NCI-H774 (cell line): ENCODE measurements around the gene OLIG2.

Source experiments
- DNase-seq: peaks from one replicate; lab custom pipeline; 2025; lab: John Stamatoyannopoulos, UW

The OLIG2 gene

GRCh38 chr21:33064623-33065390 lies 39.1 kb downstream of the OLIG2 start:
- DNase-seq = no peak

DNA sequence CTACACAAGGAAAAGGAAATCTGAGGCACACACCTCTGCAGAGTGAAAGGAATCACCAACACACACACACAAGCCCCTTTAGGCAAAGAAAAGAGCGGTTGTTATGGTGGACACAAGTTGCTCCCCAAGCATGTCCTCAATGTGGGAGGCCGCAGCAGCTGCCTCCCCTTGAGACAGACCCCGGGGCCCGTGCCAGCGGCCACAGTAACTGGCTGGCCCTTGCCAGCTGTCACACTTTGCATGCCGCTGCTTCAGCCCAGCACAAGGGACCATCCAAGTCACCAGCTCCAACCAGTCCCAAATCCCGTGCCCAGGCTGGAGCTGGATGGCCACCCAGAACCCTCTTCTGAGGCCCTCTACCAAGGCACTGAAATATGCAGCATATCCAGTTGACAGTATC lies 41.3 kb downstream of the OLIG2 start:
- DNase-seq = no peak

DNA sequence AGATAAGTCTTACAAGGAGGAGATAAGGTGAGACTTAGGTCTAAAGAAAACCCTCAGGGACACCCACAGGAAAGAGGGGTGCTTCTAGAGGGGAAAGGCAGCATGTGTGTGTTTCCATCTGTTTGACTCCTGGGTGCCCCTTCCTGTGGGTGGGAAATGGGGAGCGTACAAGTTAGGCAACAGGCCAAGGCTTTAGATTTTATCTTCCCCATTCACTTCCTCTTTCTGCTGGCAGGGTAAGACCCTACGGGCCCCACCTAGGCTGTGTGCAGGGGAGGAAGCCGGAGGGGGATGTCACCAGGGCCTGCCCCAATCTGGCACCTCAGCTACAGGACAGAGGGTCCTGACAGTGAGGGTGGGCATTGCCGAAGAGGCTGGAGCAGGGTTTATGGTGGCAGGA lies 41.7 kb downstream of the OLIG2 start:
- DNase-seq = no peak

- no peak for DNase-seq
Observed at GRCh38 chr21:33069243-33069642, 43.5 kb downstream of the OLIG2 start.

DNA sequence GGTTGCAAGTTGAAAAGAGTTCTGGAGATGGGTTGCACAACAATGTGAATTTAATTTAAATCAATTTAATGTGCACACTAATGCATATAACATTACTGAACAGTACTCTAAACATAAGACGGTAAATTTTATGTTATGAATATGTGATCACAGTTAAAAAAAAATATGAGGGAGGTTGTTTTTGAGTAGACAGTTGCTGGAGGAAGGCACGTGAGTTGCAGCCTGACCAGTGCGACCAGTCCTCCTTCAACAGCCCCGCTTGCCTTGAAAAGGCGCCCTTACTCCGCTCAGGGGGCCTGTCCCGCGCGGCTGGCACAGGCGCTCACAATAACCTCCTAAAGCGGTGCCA lies 43.9 kb downstream of the OLIG2 start:
- DNase-seq = no peak

DNA sequence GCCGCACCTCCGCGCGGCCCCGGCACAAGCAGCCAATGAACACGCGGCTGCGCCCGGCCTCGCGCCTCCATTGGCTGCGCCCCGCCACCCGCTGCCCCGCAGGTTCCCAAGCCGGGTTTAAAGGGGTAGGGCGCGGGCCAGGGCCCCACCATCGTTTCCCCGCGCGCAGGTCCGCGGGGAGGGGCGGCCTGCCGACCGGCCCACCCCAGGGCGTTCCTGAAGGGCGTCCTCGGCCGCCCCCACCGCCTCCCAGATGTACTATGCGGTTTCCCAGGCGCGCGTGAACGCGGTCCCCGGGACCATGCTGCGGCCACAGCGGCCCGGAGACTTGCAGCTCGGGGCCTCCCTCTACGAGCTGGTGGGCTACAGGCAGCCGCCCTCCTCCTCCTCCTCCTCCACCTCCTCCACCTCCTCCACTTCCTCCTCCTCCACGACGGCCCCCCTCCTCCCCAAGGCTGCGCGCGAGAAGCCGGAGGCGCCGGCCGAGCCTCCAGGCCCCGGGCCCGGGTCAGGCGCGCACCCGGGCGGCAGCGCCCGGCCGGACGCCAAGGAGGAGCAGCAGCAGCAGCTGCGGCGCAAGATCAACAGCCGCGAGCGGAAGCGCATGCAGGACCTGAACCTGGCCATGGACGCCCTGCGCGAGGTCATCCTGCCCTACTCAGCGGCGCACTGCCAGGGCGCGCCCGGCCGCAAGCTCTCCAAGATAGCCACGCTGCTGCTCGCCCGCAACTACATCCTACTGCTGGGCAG lies 44.4 kb downstream of the OLIG2 start, which contains the start of gene OLIG1:
OLIG1 (plus strand) TSS at position 148 of the 750 bp plus-strand sequence; CDS start at position 254, 106 bp downstream.
- peak; percentile 10 for DNase-seq

- no peak for DNase-seq
Observed at GRCh38 chr21:33070744-33070997, 44.9 kb downstream of the OLIG2 start.

DNA sequence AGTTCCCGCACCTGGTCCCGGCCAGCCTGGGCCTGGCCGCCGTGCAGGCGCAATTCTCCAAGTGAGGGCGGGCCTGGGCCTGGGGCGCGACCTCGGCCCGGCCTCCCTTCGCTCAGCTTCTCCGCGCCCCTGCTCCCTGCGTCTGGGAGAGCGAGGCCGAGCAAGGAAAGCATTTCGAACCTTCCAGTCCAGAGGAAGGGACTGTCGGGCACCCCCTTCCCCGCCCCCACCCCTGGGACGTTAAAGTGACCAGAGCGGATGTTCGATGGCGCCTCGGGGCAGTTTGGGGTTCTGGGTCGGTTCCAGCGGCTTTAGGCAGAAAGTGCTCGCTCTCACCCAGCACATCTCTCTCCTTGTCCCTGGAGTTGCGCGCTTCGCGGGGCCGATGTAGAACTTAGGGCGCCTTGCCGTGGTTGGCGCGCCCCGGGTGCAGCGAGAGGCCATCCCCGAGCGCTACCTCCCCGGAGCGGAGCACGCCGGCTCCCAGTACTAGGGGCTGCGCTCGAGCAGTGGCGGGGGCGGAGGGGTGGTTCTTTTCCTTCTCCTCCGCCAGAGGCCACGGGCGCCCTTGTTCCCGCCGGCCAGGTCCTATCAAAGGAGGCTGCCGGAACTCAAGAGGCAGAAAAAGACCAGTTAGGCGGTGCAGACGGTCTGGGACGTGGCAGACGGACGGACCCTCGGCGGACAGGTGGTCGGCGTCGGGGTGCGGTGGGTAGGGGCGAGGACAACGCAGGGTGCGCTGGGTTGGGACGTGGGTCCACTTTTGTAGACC lies 45.4 kb downstream of the OLIG2 start:
- no peak for DNase-seq

DNA sequence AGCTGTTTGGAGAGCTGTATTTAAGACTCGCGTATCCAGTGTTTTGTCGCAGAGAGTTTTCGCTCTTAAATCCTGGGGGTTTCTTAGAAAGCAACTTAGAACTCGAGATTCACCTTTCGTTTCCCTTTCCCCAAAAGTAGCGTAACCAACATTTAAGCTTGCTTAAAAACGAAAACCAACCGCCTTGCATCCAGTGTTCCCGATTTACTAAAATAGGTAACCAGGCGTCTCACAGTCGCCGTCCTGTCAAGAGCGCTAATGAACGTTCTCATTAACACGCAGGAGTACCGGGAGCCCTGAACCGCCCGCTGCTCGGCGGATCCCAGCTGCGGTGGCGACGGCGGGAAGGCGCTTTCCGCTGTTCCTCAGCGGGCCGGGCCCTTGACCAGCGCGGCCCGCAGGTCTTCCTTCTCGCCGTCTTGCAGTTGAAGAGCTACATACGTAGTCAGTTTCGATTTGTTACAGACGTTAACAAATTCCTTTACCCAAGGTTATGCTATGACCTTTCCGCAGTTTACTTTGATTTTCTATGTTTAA lies 46.1 kb downstream of the OLIG2 start:
- no peak for DNase-seq

GRCh38 chr21:33073636-33074035 lies 47.9 kb downstream of the OLIG2 start:
- DNase-seq = no peak

GRCh38 chr21:33075128-33075527 lies 49.4 kb downstream of the OLIG2 start:
- no peak for DNase-seq

DNA sequence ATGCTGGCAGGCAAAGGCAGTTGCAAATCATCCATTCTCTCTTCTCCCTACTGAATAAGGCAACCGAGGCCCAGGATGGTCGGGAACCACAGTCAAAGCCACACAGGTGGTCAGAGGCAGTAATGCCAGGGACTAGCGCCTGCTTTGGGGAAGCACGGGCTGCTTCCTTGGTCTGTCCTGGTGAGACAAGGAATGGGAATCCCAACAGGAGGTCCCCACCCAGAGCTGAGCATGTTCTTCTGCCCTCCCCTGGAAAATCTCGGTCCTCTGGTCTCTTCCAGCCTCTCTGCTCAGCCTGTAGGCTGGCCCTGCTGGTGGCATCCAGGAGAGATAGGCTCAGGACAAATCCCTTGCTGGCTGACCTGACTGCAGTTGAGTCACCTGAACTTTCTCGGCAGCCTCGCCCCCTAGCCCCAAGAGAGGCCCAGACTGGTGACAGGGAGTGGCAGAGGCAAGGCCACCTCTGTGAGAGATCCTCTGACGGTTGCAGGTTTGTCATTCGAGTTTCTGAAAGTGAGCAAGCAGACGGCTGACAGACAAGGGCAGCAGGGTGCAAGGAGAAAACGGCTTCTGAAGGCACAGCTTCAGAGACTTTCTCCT lies 50.0 kb downstream of the OLIG2 start:
- DNase-seq = no peak

- no peak for DNase-seq
Observed at GRCh38 chr21:33076600-33077329, 51.0 kb downstream of the OLIG2 start.
